HG03558 (cell line): Measurements from ENCODE around the gene TIAM2.

Experiments
- ATAC-seq: cut with Tn5 transposase; IDR thresholded peaks from one replicate; pipeline ENCODE4 v1.9.1; 2021; ENCODE audit warnings: moderate number of reproducible peaks; ENCODE audit not compliant: unreplicated experiment; ENCODE audit errors: extremely low read depth

Gene TIAM2

GRCh38 chr6:155246825-155247224 is 251.7 kb downstream of the TIAM2 start:
- ATAC-seq: no peak

DNA sequence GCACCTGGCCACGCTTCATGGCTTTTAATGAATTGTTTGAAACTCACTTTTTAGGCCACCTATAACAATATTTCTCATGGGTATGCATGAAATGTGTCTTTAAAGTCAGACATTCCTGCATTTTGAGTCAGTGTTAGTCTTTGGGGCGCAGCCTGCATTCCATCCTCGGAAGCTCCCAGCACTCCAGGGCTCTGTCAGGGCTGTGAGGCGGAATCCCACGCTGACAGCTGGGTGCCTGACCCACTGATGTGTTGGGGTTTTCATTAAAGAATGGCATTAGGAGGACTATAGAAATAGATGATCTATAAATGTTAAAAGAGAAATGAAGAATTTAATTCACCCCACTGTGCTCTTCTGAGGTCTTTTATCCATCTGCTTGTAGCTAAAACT is 252.5 kb downstream of the TIAM2 start:
- no peak for ATAC-seq

GRCh38 chr6:155248008-155249001 is 253.2 kb downstream of the TIAM2 start:
- ATAC-seq: no peak

- no peak for ATAC-seq
These were observed 255.7 kb downstream of the TIAM2 start for GRCh38 chr6:155250701-155251381.

DNA sequence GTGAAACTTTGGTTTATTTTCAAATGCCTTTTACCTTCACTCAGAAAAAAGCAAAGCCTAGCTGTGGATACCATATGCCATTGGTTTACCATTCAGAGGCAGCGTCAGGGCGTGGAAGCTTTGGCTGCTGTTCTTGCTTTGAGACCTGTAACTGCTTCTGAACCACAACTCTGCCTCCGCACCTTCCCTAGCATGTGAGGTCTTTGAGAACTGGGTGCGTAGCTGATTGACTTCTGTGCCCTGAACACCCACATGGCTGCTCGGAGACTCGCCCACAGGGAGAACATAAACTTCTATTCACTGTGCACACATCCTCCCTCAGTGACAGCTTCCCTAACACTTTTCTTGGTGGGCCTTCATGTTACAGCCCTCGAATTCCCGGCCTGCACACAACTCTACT is 257.5 kb downstream of the TIAM2 start:
- ATAC-seq: no peak

DNA sequence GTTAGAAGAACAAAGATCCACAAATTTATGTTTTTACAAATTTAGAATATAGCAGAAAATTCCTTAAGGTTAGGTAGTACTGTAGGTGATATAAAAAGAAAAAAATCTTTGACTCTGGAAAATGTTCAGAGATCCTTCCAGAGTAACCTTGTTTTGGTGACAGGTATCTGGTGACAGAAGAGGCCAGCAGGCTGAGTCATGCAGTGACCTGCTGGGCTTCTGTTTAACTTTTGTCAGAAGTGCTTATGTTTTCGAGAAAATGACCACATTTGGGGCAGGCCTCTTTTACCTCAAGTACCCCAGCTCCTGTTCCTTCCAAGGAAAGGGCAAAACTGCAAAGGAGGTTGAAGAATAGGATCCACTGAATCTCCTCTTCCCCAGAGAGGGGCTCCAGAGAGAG is 258.2 kb downstream of the TIAM2 start:
- ATAC-seq: no peak

- no peak for ATAC-seq
These were observed 259.0 kb downstream of the TIAM2 start for GRCh38 chr6:155254139-155254538.

GRCh38 chr6:155256122-155256795 is 261.1 kb downstream of the TIAM2 start:
- no peak for ATAC-seq

GRCh38 chr6:155257796-155258195 is 262.7 kb downstream of the TIAM2 start:
- ATAC-seq: no peak

GRCh38 chr6:155259204-155259603 is 264.1 kb downstream of the TIAM2 start:
- no peak for ATAC-seq

GRCh38 chr6:155259897-155260296 is 264.8 kb downstream of the TIAM2 start:
- ATAC-seq: no peak

- peak; percentile 77 for ATAC-seq
These were observed 265.6 kb downstream of the TIAM2 start for GRCh38 chr6:155260686-155261085.

GRCh38 chr6:155261111-155261900 is 266.2 kb downstream of the TIAM2 start:
- no peak for ATAC-seq

DNA sequence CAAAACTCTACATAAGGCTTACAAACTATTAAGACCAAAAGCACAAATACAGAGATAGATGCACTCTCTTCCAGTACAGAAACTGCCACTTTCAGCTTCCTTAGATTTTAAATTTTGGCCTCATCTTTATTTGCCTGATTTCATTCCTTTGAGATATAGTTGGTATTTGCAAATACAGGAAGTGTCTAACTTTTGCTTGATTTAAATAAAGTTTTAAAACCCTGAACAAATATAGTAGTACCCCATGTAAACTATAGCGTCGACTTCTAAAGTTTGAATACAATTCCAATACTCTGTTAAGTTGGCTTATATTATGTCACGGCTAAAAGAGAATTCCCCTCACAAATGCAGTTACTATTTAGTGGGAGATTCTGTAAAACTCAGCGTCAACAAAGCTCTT is 267.5 kb downstream of the TIAM2 start:
- no peak for ATAC-seq

- no peak for ATAC-seq
These were observed 268.4 kb downstream of the TIAM2 start, which contains the start of gene CLDN20 for GRCh38 chr6:155263373-155264063. Gene CLDN20, plus strand, starts transcription at chr6:155264013. Its CDS starts 11,707 bp downstream, at chr6:155275720.

DNA sequence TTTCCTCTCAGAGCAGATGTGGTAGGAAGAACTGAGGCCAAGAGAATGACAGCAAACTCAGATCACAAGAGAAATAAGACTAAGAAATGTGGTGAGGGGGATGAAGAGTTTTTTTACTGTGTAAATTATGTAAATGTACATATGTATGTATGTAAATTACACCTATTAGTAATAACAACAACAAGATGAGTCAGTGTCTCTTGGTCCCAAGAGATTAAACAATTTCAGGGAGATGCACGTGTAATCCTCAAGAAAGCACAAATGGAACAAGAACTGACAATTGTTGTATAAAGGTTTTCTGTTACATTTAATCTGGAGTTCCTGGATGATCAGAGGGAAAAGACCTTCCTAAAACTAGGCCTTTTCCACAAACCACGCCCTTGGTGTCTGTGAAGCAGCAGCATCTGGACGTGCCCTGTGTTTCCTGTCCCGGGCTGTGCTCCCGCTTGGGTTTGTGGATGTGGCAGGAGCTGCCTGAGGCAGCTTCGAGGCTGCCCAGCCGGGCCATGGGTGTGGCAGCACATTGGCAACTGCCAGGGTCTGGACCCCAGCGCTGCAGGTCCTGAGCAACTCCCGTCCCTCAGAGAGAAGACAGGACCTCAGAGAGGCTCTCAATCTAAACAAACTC is 269.7 kb downstream of the TIAM2 start:
- ATAC-seq: no peak

DNA sequence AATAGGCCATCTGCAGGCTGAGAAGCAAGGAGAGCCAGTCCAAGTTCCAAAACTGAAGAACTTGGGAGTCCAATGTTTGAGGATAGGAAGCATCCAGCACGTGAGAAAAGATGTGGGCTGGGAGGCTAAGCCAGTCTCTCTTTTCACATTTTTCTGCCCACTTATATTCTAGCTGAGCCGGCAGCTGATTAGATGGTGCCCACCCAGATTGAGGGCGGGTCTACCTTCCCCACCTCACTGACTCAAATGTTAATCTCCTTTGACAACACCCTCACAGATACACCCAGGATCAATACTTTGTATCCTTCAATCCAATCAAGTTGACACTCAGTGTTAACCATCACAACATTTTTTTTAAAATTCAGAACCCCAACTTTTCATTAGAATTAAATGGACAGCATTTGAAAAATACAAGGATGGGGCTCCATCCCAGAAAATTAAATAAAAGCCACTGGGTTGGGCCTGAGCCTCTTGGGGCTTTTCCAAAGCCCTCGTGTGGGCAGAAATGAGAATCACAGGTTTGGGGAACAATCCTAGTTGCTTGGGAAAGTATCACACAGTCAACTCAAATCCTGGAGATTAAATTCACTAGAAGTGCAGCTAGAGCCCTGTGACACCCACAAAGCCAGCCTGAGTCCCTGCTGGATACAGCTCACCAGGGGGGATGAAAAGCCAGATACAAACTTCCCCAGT is 270.9 kb downstream of the TIAM2 start:
- no peak for ATAC-seq

DNA sequence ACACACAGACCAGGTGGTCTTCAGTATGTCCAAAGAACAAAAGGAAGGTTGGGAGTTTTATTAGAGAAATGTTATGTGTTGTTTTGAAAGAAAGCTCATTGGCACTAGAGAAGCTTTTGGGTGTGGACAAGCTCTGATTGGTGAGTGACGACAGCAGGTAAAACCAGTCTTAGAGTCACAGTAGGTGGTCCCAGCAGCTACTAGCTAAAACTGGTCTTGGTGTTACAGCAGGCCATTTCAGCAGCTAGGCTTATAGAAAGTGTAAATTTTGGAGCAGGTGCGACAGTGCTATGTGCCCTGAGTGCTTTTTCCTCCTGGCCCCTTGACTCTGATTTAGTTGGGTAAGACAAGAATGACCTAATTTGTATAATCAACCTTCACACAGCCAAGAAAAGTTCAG is 272.3 kb downstream of the TIAM2 start:
- no peak for ATAC-seq
